HG03103 (cell line): Measurements from ENCODE around the gene CABP4.

Experiments
- ATAC-seq: cut with Tn5 transposase; IDR thresholded peaks from one replicate; pipeline ENCODE4 v1.9.1; 2021; ENCODE audit warnings: low read depth; ENCODE audit not compliant: unreplicated experiment

CABP4 gene

GRCh38 chr11:67434395-67434881 is 20.7 kb upstream of the CABP4 start:
- ATAC-seq: no peak

- no peak for ATAC-seq
Measured at GRCh38 chr11:67435031-67435726, 20.0 kb upstream of the CABP4 start.

GRCh38 chr11:67435727-67436458 is 19.3 kb upstream of the CABP4 start:
- no peak for ATAC-seq

GRCh38 chr11:67436459-67437081 is 18.6 kb upstream of the CABP4 start:
- no peak for ATAC-seq

- ATAC-seq: no peak
Measured at GRCh38 chr11:67437082-67437808, 17.9 kb upstream of the CABP4 start, which contains the start of gene PTPRCAP. Gene PTPRCAP (minus strand): TSS chr11:67437682. CDS start chr11:67437619, 63 bp downstream.

GRCh38 chr11:67437809-67438157 is 17.4 kb upstream of the CABP4 start:
- no peak for ATAC-seq

GRCh38 chr11:67438158-67438902 is 16.8 kb upstream of the CABP4 start:
- ATAC-seq: no peak

GRCh38 chr11:67439321-67440228 is 15.6 kb upstream of the CABP4 start:
- no peak for ATAC-seq

- ATAC-seq: no peak
Measured at GRCh38 chr11:67440229-67441097, 14.7 kb upstream of the CABP4 start.

- no peak for ATAC-seq
Measured at GRCh38 chr11:67441098-67441563, 14.0 kb upstream of the CABP4 start.

- no peak for ATAC-seq
Measured at GRCh38 chr11:67441731-67442351, 13.3 kb upstream of the CABP4 start.

GRCh38 chr11:67442504-67443404 is 12.4 kb upstream of the CABP4 start:
- ATAC-seq: no peak

- no peak for ATAC-seq
Measured at GRCh38 chr11:67445515-67445914, 9.6 kb upstream of the CABP4 start.

GRCh38 chr11:67448220-67448609 is 6.9 kb upstream of the CABP4 start:
- ATAC-seq: no peak

GRCh38 chr11:67449116-67449844 is 5.9 kb upstream of the CABP4 start:
- no peak for ATAC-seq
